Measurements from ENCODE around the gene HCAR3. TPM values are rescaled to one million over a fixed set of nuclear protein-coding genes. Genes with fewer than 3 reads are reported as not detected.
"Not testable (repeated sequence)": the region's sequence is repeated elsewhere in the genome, so short reads cannot be mapped to it uniquely, and the experiment has no call there.

Gene HCAR3
- total RNA-seq, 4 donors from 2014 or later, result 0.42 TPM; not detected in 3

DNA sequence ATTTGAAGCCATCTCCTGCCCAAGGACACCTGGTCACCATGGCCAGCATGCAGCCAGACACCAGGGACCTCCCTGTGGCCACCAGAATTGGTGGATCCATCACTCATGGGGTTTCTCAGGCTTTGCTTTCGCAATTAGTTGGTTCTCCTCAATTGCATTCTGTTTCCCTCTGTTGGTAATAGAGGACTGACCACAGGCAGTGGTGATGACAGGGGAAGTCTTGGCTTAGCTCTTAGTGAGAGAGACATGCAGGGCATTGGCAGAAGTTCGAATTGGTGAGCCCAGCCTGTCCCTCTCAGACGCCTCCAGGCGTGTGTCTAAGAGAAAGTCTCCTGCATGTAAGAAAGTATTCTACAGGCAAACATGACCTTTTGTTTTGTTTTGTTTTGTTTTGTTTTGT, 34.8 kb downstream of the HCAR3 start:
- Histone ChIP-seq H3K36me3 (no peaks in the 10 kb centered on the region), H3K27ac (no peak overlapping the region), H3K9me3 (no peaks in the 10 kb centered on the region), H3K4me3 (no peak overlapping the region), H3K4me1 (peaks cover 0 to 13% (median 0%) of the 10 kb centered on the region in 4 donors), H3K27me3 (no peaks in the 10 kb centered on the region)
- DNase-seq (ENCODE audit: low spot score in 2 of 2), result no peak
- TF ChIP-seq, protein P1, sequence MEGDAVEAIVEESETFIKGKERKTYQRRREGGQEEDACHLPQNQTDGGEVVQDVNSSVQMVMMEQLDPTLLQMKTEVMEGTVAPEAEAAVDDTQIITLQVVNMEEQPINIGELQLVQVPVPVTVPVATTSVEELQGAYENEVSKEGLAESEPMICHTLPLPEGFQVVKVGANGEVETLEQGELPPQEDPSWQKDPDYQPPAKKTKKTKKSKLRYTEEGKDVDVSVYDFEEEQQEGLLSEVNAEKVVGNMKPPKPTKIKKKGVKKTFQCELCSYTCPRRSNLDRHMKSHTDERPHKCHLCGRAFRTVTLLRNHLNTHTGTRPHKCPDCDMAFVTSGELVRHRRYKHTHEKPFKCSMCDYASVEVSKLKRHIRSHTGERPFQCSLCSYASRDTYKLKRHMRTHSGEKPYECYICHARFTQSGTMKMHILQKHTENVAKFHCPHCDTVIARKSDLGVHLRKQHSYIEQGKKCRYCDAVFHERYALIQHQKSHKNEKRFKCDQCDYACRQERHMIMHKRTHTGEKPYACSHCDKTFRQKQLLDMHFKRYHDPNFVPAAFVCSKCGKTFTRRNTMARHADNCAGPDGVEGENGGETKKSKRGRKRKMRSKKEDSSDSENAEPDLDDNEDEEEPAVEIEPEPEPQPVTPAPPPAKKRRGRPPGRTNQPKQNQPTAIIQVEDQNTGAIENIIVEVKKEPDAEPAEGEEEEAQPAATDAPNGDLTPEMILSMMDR (IDR thresholded peaks at IDR 0.05), result no peak
- TF ChIP-seq POLR2A (IDR thresholded peaks at IDR 0.05) (no peak), EP300 (IDR thresholded peaks at IDR 0.05) (no peak)
- WGBS, 2 donors, result 75 to 80% methylated on average over 4 of the region's 4 CpGs

DNA sequence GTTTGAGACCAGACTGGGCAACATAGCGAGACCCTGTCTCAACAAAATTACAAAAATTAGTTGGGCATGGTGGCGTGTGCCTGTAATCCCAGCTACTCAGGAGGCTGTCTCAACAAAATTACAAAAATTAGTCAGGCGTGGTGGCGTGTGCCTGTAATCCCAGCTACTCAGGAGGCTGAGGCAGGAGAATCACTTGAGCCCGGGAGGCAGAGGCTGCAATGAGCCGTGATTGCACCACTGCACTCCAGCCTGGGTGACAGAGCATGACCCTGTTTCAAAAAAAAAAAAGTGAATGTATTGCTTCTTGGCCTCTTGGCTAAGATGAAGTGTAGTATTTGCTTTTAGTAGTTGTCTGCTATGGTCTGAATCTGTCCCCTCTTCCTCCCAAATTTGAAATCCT, 35.6 kb downstream of the HCAR3 start:
- not testable (repeated sequence) for H3K36me3 ChIP-seq; H3K9me3 ChIP-seq; H3K4me3 ChIP-seq; H3K27me3 ChIP-seq; H3K27ac ChIP-seq; DNase-seq (ENCODE audit: low spot score in 2 of 2)
- H3K4me1 ChIP-seq, result peaks cover 0 to 13% (median 0%) of the 10 kb centered on the region in 4 donors
- WGBS, 2 donors, result 93 to 95% methylated on average over 6 of the region's 6 CpGs

DNA sequence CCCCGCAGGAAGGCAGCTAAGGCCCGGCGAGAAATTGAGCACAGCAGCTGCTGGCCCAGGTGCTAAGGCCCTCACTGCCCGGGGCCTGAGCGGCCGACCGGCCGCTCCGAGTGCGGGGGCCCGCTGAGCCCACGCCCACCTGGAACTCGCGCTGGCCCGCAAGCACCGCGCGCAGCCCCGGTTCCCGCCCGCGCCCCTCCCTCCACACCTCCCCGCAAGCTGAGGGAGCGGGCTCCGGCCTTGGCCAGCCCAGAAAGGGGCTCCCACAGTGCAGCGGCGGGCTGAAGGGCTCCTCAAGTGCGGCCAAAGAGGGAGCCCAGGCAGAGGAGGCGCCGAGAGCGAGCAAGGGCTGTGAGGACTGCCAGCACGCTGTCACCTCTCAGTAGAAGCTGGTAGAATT, 39.8 kb downstream of the HCAR3 start:
- H3K4me3 ChIP-seq; H3K36me3 ChIP-seq; H3K9me3 ChIP-seq; H3K27ac ChIP-seq; H3K27me3 ChIP-seq; DNase-seq (ENCODE audit: low spot score in 2 of 2): not testable (repeated sequence)
- peaks cover 0 to 19% (median 0%) of the 10 kb centered on the region in 4 donors for H3K4me1 ChIP-seq
- WGBS, 2 donors, result 96% methylated on average over 7 to 29 of the region's 32 CpGs

DNA sequence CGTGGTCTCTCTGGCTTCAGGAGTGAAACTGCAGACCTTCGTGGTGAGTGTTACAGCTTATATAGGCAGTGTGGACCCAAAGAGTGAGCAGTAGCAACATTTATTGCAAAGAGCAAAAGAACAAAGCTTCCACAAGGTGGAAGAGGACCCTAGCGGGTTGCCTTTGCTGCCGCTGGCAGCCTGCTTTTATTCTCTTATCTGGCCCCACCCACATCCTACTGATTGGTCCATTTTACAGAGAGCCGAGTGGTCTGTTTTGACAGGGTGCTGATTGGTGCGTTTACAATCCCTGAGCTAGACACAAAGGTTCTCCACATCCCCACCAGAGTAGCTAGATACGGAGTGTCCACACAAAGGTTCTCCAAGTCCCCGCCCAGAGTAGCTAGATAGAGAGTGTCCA, 40.6 kb downstream of the HCAR3 start:
- not testable (repeated sequence) for H3K27me3 ChIP-seq

DNA sequence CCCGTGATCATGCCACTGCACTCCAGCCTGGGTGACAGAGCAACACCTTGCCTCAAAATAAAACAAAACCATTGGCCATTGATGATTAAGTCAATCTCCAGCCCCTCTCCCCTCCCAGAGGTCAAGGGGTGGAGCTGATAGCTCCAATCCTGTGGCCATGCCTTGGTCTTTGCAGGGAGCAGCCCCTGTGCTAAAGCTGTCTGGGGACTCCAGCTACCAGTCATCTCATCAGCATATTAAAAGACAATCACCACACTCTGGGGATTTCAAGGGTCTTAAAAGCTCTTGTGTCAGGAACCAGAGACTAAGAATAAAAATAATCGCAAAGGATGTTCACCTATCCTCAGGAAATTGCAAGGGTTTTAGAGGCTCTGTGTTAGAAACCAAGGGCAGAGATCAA, 44.1 kb downstream of the HCAR3 start:
- Histone ChIP-seq H3K27me3 (no peaks in the 10 kb centered on the region), H3K27ac (no peak overlapping the region), H3K4me3 (no peak overlapping the region), H3K36me3 (no peaks in the 10 kb centered on the region), H3K4me1 (peaks cover 0 to 12% (median 2%) of the 10 kb centered on the region in 4 donors), H3K9me3 (no peaks in the 10 kb centered on the region)
- no peak for TF ChIP-seq POLR2A (IDR thresholded peaks at IDR 0.05)
- TF ChIP-seq, protein P1 (IDR thresholded peaks at IDR 0.05), result no peak
- no peak for TF ChIP-seq EP300 (IDR thresholded peaks at IDR 0.05)
- WGBS, 2 donors, result 71 to 82% methylated on average over 2 of the region's 2 CpGs
- DNase-seq (ENCODE audit: low spot score in 2 of 2), result no peak

More for the DNA sequence above, 40.6 kb downstream of the HCAR3 start:
- not testable (repeated sequence) for H3K9me3 ChIP-seq; H3K4me3 ChIP-seq; DNase-seq (ENCODE audit: low spot score in 2 of 2); H3K27ac ChIP-seq; H3K36me3 ChIP-seq
- peaks cover 0 to 19% (median 0%) of the 10 kb centered on the region in 4 donors for H3K4me1 ChIP-seq
- WGBS, 2 donors, result 84 to 89% methylated on average over 8 of the region's 8 CpGs

DNA sequence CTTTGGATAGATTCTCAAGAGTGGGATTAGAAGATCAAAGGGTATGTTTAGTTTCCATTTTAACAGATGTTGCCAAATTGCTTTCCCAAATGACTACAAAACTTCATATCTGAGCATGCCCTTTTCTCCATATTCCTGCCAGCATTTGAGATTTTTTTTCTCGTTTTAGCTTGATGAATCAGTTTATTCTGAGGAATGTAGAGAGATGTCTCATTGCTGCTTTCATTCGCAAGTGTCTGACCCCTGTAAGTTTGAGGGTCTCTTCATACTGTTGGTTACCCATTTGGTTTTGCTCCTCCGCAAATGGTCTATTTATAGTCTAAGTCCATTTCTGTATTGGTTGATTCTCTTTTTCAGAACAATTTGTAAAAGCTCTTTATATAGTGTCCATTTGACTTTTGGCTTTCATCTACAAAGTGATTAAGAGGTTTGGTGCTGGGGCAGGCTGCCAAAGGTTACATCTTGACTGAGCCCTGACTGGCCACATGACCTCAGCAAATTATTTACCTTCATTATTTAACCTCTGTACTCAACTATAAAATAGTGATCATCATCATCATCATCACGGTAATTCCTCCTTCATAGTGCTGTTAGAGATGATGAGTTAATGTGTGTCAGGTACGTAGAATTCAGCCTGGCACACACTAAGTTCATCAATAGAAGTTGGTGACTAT, 47.1 kb downstream of the HCAR3 start:
- H3K9me3 ChIP-seq, result no peaks in the 10 kb centered on the region
- WGBS, 2 donors, result 26 to 28% methylated on average over 5 of the region's 5 CpGs
- TF ChIP-seq POLR2A (IDR thresholded peaks at IDR 0.05), result no peak
- TF ChIP-seq, protein P1 (IDR thresholded peaks at IDR 0.05), result no peak
- no peak for TF ChIP-seq EP300 (IDR thresholded peaks at IDR 0.05)
- no peak for DNase-seq (ENCODE audit: low spot score in 2 of 2)
- H3K27me3 ChIP-seq, result no peaks in the 10 kb centered on the region
- H3K36me3 ChIP-seq, result no peaks in the 10 kb centered on the region
- H3K4me3 ChIP-seq, result no peak overlapping the region
- peaks cover 0 to 7% (median 2%) of the 10 kb centered on the region in 4 donors for H3K4me1 ChIP-seq
- H3K27ac ChIP-seq, result peak overlapping the region in 1 of 4 donors; percentile 42

DNA sequence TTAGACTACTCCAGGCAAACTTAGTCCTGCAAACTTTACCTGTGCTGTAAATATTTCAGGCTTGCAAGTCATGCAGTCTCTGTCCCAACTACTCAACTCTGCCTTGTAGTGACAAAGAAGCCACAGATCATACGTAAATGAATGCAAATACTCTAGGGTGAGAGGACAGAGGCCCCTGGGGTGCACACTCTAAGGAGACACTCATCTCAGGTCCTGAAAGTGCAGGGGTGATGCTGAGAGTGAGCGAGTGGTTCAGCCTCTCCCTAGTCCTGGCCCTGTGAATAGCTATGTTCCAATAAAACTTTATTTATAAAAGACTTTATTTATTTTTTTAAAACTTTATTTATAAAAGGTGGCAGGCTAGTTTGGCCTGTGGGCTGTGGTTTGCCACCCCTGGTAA, 48.3 kb downstream of the HCAR3 start:
- 77 to 82% methylated on average over 2 of the region's 2 CpGs for WGBS, 2 donors
- TF ChIP-seq, protein P1 (IDR thresholded peaks at IDR 0.05), result no peak
- TF ChIP-seq EP300 (IDR thresholded peaks at IDR 0.05) (no peak), POLR2A (IDR thresholded peaks at IDR 0.05) (no peak)
- DNase-seq (ENCODE audit: low spot score in 2 of 2), result no peak
- Histone ChIP-seq H3K4me3 (no peak overlapping the region), H3K27ac (no peak overlapping the region), H3K9me3 (no peaks in the 10 kb centered on the region), H3K27me3 (no peaks in the 10 kb centered on the region), H3K36me3 (no peaks in the 10 kb centered on the region), H3K4me1 (peaks cover 0 to 6% (median 2%) of the 10 kb centered on the region in 4 donors)
